B cell (primary cell): ENCODE measurements around the gene LRRC8E. TPM values are rescaled to one million over a fixed set of nuclear protein-coding genes. Genes with fewer than 3 reads are reported as not detected.

Experiments
- ATAC-seq: fragments of 200-7000 bp; cut with Tn5 transposase; one replicate; pipeline ENCODE4 v1.10.0; 2021; ENCODE audit warnings: low read depth, mild to moderate bottlenecking, moderate number of reproducible peaks, moderate library complexity
- CTCF ChIA-PET: fragments of 350-600 bp; sonication (Branson Sonifier 250); formaldehyde crosslinking; loops from one replicate; lab custom pipeline; 2021; ENCODE audit warnings: antibody characterized with exemption, inconsistent platforms; lab: Charles Lee
- POLR2A ChIA-PET: fragments of 350-600 bp; sonication (Branson Sonifier 250); formaldehyde crosslinking; loops from one replicate; lab custom pipeline; 2021; ENCODE audit warnings: antibody characterized with exemption; lab: Charles Lee
- DNase-seq: peaks from one replicate; pipeline ENCODE4 v3.0.0; 2013
- H2AFZ ChIP-seq: 2 replicates; pipeline ENCODE4 v1.6.1; 2012; ENCODE audit warnings: mild to moderate bottlenecking, low read depth, low read length; ENCODE audit not compliant: insufficient read depth, poor library complexity, severe bottlenecking
- H3K27ac ChIP-seq, 2 donors: 1 replicate in 1 of 2; 2 replicates in 1 of 2; pipeline ENCODE4 v1.5.1; 2012 to 2013; ENCODE audit warnings: low read length in 2 of 2, mild to moderate bottlenecking in 2 of 2, moderate library complexity in 1 of 2
- H3K27me3 ChIP-seq, 4 experiments: fragments of 200-600 bp in 1 of 4; sonication (generic) in 1 of 4; replicated peaks in 1 of 4; 1 replicate in 2 of 4; 2 replicates in 2 of 4; pipeline versions ENCODE4 v1.6.1 to v1.7.0; 2013 to 2016; ENCODE audit warnings: low read length in 3 of 4, mild to moderate bottlenecking in 2 of 4, mixed read lengths in 1 of 4, moderate library complexity in 1 of 4; ENCODE audit not compliant: insufficient read depth in 4 of 4, control insufficient read depth in 3 of 4; ENCODE audit errors: control extremely low read depth in 1 of 4
- H3K36me3 ChIP-seq, 2 experiments: replicated peaks in 1 of 2; 1 replicate in 1 of 2; 2 replicates in 1 of 2; pipeline versions ENCODE4 v1.6.1 to v1.7.1; 2013; ENCODE audit warnings: low read length in 1 of 2; ENCODE audit not compliant: insufficient read depth in 2 of 2, control insufficient read depth in 1 of 2; ENCODE audit errors: control extremely low read depth in 1 of 2, extremely low read depth in 1 of 2
- H3K4me1 ChIP-seq, 2 donors: fragments of 200-600 bp in 1 of 2; sonication (generic) in 1 of 2; 1 replicate in 1 of 2; 2 replicates in 1 of 2; pipeline versions ENCODE4 v1.5.1 to v1.6.1; 2013 to 2017; ENCODE audit warnings: low read length in 2 of 2; ENCODE audit not compliant: control insufficient read depth in 2 of 2, insufficient read depth in 2 of 2
- H3K4me2 ChIP-seq: replicated peaks from 2 replicates; pipeline ENCODE3; 2012; ENCODE audit warnings: mild to moderate bottlenecking, low read depth, low read length; ENCODE audit not compliant: poor library complexity, severe bottlenecking
- H3K4me3 ChIP-seq, 5 experiments: fragments of 200-600 bp in 1 of 5; sonication (generic) in 1 of 5; 1 replicate in 3 of 5; 2 replicates in 2 of 5; pipeline versions ENCODE4 v1.5.1 to v1.7.0; 2011 to 2016; ENCODE audit warnings: low read length in 4 of 5, mild to moderate bottlenecking in 4 of 5, low read depth in 2 of 5, control low read depth in 1 of 5, moderate library complexity in 1 of 5; ENCODE audit not compliant: insufficient read depth in 1 of 5; ENCODE audit errors: control extremely low read depth in 1 of 5, extremely low read depth in 1 of 5
- H3K79me2 ChIP-seq: fragments of 200-600 bp; sonication (generic); one replicate; pipeline ENCODE4 v1.6.0; 2016; ENCODE audit warnings: low read length; ENCODE audit not compliant: control insufficient read depth, insufficient read depth
- H3K9ac ChIP-seq: fragments of 200-600 bp; sonication (generic); 2 replicates; pipeline ENCODE4 v1.6.1; 2017; ENCODE audit warnings: mild to moderate bottlenecking, low read length, moderate library complexity
- H3K9me3 ChIP-seq, 3 donors: one replicate each; pipeline versions ENCODE4 v1.6.1 to v1.7.1; 2013; ENCODE audit warnings: low read length in 2 of 3; ENCODE audit not compliant: control insufficient read depth in 2 of 3, insufficient read depth in 1 of 3; ENCODE audit errors: control extremely low read depth in 1 of 3
- H4K20me1 ChIP-seq: 2 replicates; pipeline ENCODE4 v1.6.0; 2012; ENCODE audit warnings: mild to moderate bottlenecking, low read length; ENCODE audit not compliant: insufficient read depth, control insufficient read depth, poor library complexity, severe bottlenecking
- H3K27ac Mint-ChIP-seq: one replicate; pipeline ENCODE4 v1.8.0; 2021; ENCODE audit warnings: mixed read lengths
- H3K27me3 Mint-ChIP-seq: one replicate; pipeline ENCODE4 v1.8.0; 2021; ENCODE audit warnings: mixed read lengths
- H3K4me1 Mint-ChIP-seq: one replicate; pipeline ENCODE4 v1.8.0; 2021; ENCODE audit warnings: mixed read lengths
- H3K4me3 Mint-ChIP-seq: one replicate; pipeline ENCODE4 v1.8.0; 2021; ENCODE audit warnings: mixed read lengths
- H3K9me3 Mint-ChIP-seq: one replicate; pipeline ENCODE4 v1.8.0; 2022; ENCODE audit warnings: mixed read lengths; ENCODE audit not compliant: insufficient read depth
- EZH2 ChIP-seq: IDR thresholded peaks from 2 replicates; pipeline ENCODE4 v1.6.1; 2012; ENCODE audit warnings: borderline replicate concordance, low read depth, mild to moderate bottlenecking, moderate library complexity, low read length; ENCODE audit not compliant: insufficient read depth, poor library complexity, severe bottlenecking
- WGBS: methylation state at CpG from one replicate; pipeline ENCODE4 v1.1.5; 2013; ENCODE audit warnings: missing lambda C conversion rate; ENCODE audit not compliant: insufficient coverage; 5-methylcytosine and 5-hydroxymethylcytosine counted together
- intact Hi-C: fragments of 100-400 bp; cut with micrococcal nuclease; formaldehyde crosslinking; loops from one replicate; pipeline ENCODE4 v1.10.0; 2022
- polyA plus RNA-seq: library from polyadenylated mRNA; depleted of rRNA; stranded (reverse); fragments of >200 nt; gene quantifications from 2 replicates; pipeline ENCODE4 v1.2.3, GENCODE V29; 2012
- total RNA-seq, 2 donors: library from RNA; stranded (reverse); fragments of 120-200 nt in 1 of 2; gene quantifications; 1 replicate in 1 of 2; 2 replicates in 1 of 2; pipeline versions ENCODE4 v1.2.3 to v1.2.4, GENCODE V29; 2013 to 2022
- TF ChIP-seq, protein P1 (sequence below): fragments of 200-600 bp; IDR thresholded peaks from one replicate; pipeline ENCODE4 v1.8.0; 2022; ENCODE audit warnings: antibody characterized with exemption, mild to moderate bottlenecking

Gene LRRC8E
- total and polyA plus RNA-seq, 2 donors (not counting 1 experiment from before 2014, with no cell fraction given): not detected

DNA sequence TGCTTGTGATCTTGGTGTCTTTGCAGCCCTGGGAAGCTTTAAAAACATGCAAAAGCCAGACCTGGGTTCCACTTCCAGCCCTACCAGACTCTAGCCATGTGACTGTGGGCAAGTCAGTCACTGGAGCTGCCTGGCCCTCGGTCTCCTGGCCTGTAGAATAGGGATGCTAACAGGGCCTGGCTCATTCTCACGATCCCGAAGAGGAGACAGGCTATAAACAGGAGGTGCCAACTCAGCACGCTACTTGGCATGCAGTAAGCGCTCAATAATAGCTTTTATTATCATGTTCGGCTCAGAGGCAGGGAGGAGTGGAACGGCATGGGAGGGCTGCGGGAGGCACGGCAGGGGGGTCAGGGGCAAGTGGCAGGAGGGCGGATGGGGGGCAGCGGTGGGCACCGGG is 35.9 kb downstream of the LRRC8E start:
- H3K4me1 Mint-ChIP-seq: peaks cover 38% of the 10 kb centered on the region
- no peaks in the 10 kb centered on the region for H3K9me3 Mint-ChIP-seq
- TF ChIP-seq, protein P1, sequence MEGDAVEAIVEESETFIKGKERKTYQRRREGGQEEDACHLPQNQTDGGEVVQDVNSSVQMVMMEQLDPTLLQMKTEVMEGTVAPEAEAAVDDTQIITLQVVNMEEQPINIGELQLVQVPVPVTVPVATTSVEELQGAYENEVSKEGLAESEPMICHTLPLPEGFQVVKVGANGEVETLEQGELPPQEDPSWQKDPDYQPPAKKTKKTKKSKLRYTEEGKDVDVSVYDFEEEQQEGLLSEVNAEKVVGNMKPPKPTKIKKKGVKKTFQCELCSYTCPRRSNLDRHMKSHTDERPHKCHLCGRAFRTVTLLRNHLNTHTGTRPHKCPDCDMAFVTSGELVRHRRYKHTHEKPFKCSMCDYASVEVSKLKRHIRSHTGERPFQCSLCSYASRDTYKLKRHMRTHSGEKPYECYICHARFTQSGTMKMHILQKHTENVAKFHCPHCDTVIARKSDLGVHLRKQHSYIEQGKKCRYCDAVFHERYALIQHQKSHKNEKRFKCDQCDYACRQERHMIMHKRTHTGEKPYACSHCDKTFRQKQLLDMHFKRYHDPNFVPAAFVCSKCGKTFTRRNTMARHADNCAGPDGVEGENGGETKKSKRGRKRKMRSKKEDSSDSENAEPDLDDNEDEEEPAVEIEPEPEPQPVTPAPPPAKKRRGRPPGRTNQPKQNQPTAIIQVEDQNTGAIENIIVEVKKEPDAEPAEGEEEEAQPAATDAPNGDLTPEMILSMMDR: no peak
- peak overlapping the region; percentile 37 for H3K27ac Mint-ChIP-seq
- Histone ChIP-seq H2AFZ (no peak overlapping the region), H3K27me3 (peaks cover 0 to 5% (median 2%) of the 10 kb centered on the region in 4 experiments), H3K4me1 (peaks cover 28 to 34% of the 10 kb centered on the region in 2 donors), H3K9ac (no peak overlapping the region), H3K9me3 (peaks cover 0 to 5% (median 0%) of the 10 kb centered on the region in 3 donors), H4K20me1 (peaks cover 43% of the 10 kb centered on the region), H3K4me2 (no peak overlapping the region), H3K27ac (no peak overlapping the region), H3K4me3 (no peak overlapping the region), H3K36me3 (peaks cover 0 to 13% of the 10 kb centered on the region in 2 experiments), H3K79me2 (peaks cover 5% of the 10 kb centered on the region)
- ChIA-PET CTCF (interaction anchor here (1.0 to 1.5 kb wide), 5 partner anchors 17 to 356 kb away, joined by 3 to 5 read pairs (median 5); no protein-coding TSS in a partner anchor), POLR2A (no interaction called here)
- DNase-seq: no peak
- no peak for ATAC-seq
- WGBS: 91% methylated on average over 12 of the region's 12 CpGs
- intact Hi-C loops: no loop called here
- peak overlapping the region; percentile 73 for H3K4me3 Mint-ChIP-seq
- peaks cover 8% of the 10 kb centered on the region for H3K27me3 Mint-ChIP-seq

DNA sequence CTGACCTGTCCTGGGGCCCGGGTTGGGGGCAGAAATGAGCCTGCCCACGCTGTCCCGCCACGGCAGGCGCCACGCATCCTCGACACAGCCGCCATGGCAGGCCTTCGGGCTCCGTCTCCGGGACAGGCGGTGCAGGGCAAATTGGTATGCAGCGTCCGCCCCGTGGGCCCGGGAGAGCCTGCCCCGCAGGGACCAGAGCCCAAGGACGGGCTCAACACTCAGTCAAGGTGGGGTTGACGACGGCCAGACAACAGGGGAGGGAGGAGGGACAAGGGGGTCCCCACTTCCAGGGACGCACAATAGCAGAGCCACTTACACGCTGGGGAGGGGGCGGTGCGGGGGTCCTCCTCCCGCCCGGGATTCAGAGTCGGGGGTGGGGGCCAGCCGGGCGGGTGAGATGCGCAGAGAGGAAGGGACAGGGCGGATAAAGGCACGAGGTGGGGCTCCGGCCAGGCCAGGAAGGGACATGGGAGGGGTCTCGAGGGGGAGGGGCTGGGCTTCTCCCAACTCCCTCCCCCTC is 36.4 kb downstream of the LRRC8E start:
- H3K36me3 ChIP-seq: peaks cover 0 to 13% of the 10 kb centered on the region in 2 experiments
- TF ChIP-seq, protein P1: no peak
- TF ChIP-seq EZH2: no peak
- POLR2A ChIA-PET: no interaction called here
- H3K9me3 ChIP-seq: peaks cover 0 to 3% (median 0%) of the 10 kb centered on the region in 3 donors
- no peaks in the 10 kb centered on the region for H3K9me3 Mint-ChIP-seq
- peaks cover 0 to 2% (median under 1%) of the 10 kb centered on the region in 4 experiments for H3K27me3 ChIP-seq
- peak overlapping the region; percentile 94 for H3K4me2 ChIP-seq
- peak; percentile 52 for DNase-seq
- H3K9ac ChIP-seq: peak overlapping the region; percentile 50
- CTCF ChIA-PET: interaction anchor here (1.0 to 1.5 kb wide), 4 partner anchors 17 to 356 kb away, joined by 3 to 5 read pairs (median 5); no protein-coding TSS in a partner anchor
- no peak overlapping the region for H3K27ac Mint-ChIP-seq
- H3K4me1 Mint-ChIP-seq: peaks cover 33% of the 10 kb centered on the region
- H4K20me1 ChIP-seq: peaks cover 43% of the 10 kb centered on the region
- H3K4me3 ChIP-seq: peak overlapping the region in 1 of 5 experiments; percentile 19
- H3K27ac ChIP-seq: no peak overlapping the region
- WGBS: 84% methylated on average over 20 of the region's 34 CpGs
- H3K4me1 ChIP-seq: peaks cover 23 to 30% of the 10 kb centered on the region in 2 donors
- H2AFZ ChIP-seq: peak overlapping the region; percentile 60
- H3K79me2 ChIP-seq: peaks cover 5% of the 10 kb centered on the region
- peak overlapping the region; percentile 59 for H3K4me3 Mint-ChIP-seq
- H3K27me3 Mint-ChIP-seq: peaks cover 5% of the 10 kb centered on the region
- intact Hi-C loops: loop anchor here (1.0 kb wide), 1 partner anchor 19 kb away; the partner anchor contains the start of gene TIMM44
- ATAC-seq: no peak
